Body of pancreas (tissue), 4 donors: ENCODE results near the gene IER3. TPM values are rescaled to one million over a fixed set of nuclear protein-coding genes. Genes with fewer than 3 reads are reported as not detected.
A peak's percentile ranks its signal among the peaks of the same experiment; 100 is the strongest.

Experiments
- ATAC-seq: fragments of 150-250 bp; one replicate; pipeline ENCODE4 v1.9.1; 2016
- DNase-seq, 4 donors: peaks; one replicate each; pipeline ENCODE4 v3.0.0-alpha.2; 2019
- H3K27ac ChIP-seq, 4 donors: fragments of 200-600 bp; sonication (generic); 1 replicate in 3 of 4; 2 replicates in 1 of 4; pipeline versions ENCODE4 v1.5.1 to v1.6.1; 2016 to 2019; ENCODE audit warnings: mild to moderate bottlenecking in 1 of 4, mixed read lengths in 1 of 4, moderate library complexity in 1 of 4
- H3K27me3 ChIP-seq, 2 donors: fragments of 200-600 bp; sonication (generic); one replicate each; pipeline ENCODE4 v1.6.0; 2016; ENCODE audit warnings: mild to moderate bottlenecking in 1 of 2
- H3K36me3 ChIP-seq, 2 donors: fragments of 200-600 bp; sonication (generic); replicated peaks in 1 of 2; 2 replicates each; pipeline ENCODE4 v1.5.1; 2016; ENCODE audit warnings: low read depth in 2 of 2; ENCODE audit not compliant: insufficient read depth in 1 of 2
- H3K4me1 ChIP-seq: fragments of 200-600 bp; sonication (generic); one replicate; pipeline ENCODE4 v1.6.0; 2016
- H3K4me3 ChIP-seq, 2 donors: fragments of 200-600 bp; sonication (generic); 1 replicate in 1 of 2; 2 replicates in 1 of 2; pipeline ENCODE4 v1.5.1; 2016 to 2019
- H3K9me3 ChIP-seq, 3 donors: fragments of 200-600 bp; sonication (generic); 1 replicate in 2 of 3; 2 replicates in 1 of 3; pipeline ENCODE4 v1.5.1; 2016
- POLR2A ChIP-seq, 3 donors: fragments of 450-650 bp; IDR thresholded peaks; one replicate each; pipeline ENCODE4 v1.6.1; 2016; ENCODE audit warnings: antibody characterized with exemption in 3 of 3, mild to moderate bottlenecking in 2 of 3
- WGBS, 2 donors: methylation state at CpG; one replicate each; pipeline ENCODE4 v1.1.5; 2017; 5-methylcytosine and 5-hydroxymethylcytosine counted together
- intact Hi-C: fragments of 100-400 bp; cut with DNase I; formaldehyde crosslinking; loops from one replicate; pipeline ENCODE4 v1.15.1; 2023
- total RNA-seq, 2 donors: library from RNA; depleted of rRNA; stranded (reverse); fragments of >200 nt; gene quantifications; one replicate each; pipeline ENCODE4 v1.1.0, GENCODE V29; 2016
- TF ChIP-seq, protein P1 (sequence below), 7 experiments: fragments of 450-650 bp in 4 of 7; fragments of 200-600 bp in 3 of 7; sonication (generic) in 3 of 7; IDR thresholded peaks; one replicate each; pipeline ENCODE4 v1.5.1; 2016 to 2019; ENCODE audit warnings: antibody characterized with exemption in 7 of 7

Gene IER3
- total RNA-seq, 2 donors from 2014 or later: 46.4 to 60.3 TPM

DNA sequence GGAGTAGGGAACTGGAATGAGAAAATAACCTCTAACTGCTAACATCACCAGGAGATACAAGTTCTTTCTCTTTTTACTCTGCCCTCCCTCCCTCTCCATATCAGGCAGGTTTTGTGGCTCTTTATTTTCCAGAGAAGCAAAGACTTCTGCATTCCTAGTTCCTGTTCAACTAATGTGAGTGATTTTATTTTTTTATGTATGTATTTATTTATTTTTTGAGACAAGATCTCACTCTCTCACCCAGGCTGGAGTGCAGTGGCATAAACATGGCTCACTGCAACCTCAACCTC lies 6.0 kb upstream of the IER3 start:
- no peak for TF ChIP-seq POLR2A (IDR thresholded peaks at IDR 0.05)
- TF ChIP-seq, protein P1, sequence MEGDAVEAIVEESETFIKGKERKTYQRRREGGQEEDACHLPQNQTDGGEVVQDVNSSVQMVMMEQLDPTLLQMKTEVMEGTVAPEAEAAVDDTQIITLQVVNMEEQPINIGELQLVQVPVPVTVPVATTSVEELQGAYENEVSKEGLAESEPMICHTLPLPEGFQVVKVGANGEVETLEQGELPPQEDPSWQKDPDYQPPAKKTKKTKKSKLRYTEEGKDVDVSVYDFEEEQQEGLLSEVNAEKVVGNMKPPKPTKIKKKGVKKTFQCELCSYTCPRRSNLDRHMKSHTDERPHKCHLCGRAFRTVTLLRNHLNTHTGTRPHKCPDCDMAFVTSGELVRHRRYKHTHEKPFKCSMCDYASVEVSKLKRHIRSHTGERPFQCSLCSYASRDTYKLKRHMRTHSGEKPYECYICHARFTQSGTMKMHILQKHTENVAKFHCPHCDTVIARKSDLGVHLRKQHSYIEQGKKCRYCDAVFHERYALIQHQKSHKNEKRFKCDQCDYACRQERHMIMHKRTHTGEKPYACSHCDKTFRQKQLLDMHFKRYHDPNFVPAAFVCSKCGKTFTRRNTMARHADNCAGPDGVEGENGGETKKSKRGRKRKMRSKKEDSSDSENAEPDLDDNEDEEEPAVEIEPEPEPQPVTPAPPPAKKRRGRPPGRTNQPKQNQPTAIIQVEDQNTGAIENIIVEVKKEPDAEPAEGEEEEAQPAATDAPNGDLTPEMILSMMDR (IDR thresholded peaks at IDR 0.05): no peak
- DNase-seq: no peak
- H3K4me3 ChIP-seq: no peak overlapping the region
- H3K27ac ChIP-seq: peak overlapping the region; percentile 82 to 97 (median 94)
- ATAC-seq: peak; percentile 26
- no peaks in the 10 kb centered on the region for H3K9me3 ChIP-seq
- no peaks in the 10 kb centered on the region for H3K27me3 ChIP-seq
- no peaks in the 10 kb centered on the region for H3K36me3 ChIP-seq
- peaks cover 70% of the 10 kb centered on the region for H3K4me1 ChIP-seq
- intact Hi-C loops: no loop called here

GRCh38 chr6:30749554-30750378 lies 5.4 kb upstream of the IER3 start:
- DNase-seq (peak; percentile 74 to 88 (median 84)), ATAC-seq (peak; percentile 72)
- no peaks in the 10 kb centered on the region for H3K36me3 ChIP-seq
- TF ChIP-seq, protein P1 (IDR thresholded peaks at IDR 0.05): peak in 4 of 7 experiments; percentile 15 to 34 (median 27)
- TF ChIP-seq POLR2A (IDR thresholded peaks at IDR 0.05): peak in 2 of 3 donors; percentile 62 to 74
- 12 to 25% methylated on average over 12 of the region's 12 CpGs for WGBS, 2 donors
- H3K9me3 ChIP-seq: no peaks in the 10 kb centered on the region
- intact Hi-C loops: no loop called here
- H3K4me3 ChIP-seq: no peak overlapping the region
- peaks cover 76% of the 10 kb centered on the region for H3K4me1 ChIP-seq
- H3K27ac ChIP-seq: peak overlapping the region; percentile 82 to 97 (median 94)
- H3K27me3 ChIP-seq: no peaks in the 10 kb centered on the region

DNA sequence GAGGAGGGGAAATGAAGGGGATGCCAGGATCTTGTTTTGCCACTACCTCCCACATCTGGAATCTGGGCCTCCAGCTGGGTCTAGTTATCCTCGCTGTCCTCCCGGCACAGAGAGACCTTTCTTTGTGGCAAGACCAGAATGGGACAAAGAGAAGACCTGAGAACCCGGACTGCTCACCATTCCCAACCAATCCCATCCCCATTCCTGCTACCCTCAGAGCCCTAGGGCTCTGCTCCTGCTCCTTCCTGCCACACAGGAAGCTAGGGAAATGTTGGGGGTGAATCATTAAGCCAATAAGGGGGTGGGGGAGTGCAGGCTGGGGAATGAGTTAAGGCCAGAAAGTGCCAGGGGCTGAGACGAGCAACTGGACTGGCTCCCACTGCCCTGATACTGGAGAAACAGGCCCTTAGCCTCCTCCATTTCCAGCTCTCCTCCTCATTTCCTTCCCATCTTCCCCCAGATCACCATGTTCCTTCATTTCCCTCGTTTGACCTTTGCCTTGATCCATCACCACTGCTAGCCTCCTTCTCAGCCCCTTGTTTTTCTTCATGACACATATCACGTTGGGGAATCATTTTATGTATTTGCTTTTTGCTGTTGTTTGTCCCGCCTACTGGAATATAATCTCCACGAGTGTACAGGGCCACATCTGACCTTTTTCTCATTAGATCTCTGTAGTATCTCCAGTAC lies 4.6 kb upstream of the IER3 start:
- Histone ChIP-seq H3K4me1 (peaks cover 80% of the 10 kb centered on the region), H3K27me3 (no peaks in the 10 kb centered on the region), H3K27ac (peak overlapping the region; percentile 82 to 97 (median 94)), H3K4me3 (no peak overlapping the region), H3K9me3 (no peaks in the 10 kb centered on the region), H3K36me3 (no peaks in the 10 kb centered on the region)
- WGBS, 2 donors: 30 to 32% methylated on average over 8 of the region's 8 CpGs
- DNase-seq: peak in 3 of 4 donors; percentile 52 to 72 (median 54)
- ATAC-seq: peak; percentile 5
- intact Hi-C loops: no loop called here
- TF ChIP-seq POLR2A (IDR thresholded peaks at IDR 0.05): no peak
- TF ChIP-seq, protein P1 (IDR thresholded peaks at IDR 0.05): no peak

DNA sequence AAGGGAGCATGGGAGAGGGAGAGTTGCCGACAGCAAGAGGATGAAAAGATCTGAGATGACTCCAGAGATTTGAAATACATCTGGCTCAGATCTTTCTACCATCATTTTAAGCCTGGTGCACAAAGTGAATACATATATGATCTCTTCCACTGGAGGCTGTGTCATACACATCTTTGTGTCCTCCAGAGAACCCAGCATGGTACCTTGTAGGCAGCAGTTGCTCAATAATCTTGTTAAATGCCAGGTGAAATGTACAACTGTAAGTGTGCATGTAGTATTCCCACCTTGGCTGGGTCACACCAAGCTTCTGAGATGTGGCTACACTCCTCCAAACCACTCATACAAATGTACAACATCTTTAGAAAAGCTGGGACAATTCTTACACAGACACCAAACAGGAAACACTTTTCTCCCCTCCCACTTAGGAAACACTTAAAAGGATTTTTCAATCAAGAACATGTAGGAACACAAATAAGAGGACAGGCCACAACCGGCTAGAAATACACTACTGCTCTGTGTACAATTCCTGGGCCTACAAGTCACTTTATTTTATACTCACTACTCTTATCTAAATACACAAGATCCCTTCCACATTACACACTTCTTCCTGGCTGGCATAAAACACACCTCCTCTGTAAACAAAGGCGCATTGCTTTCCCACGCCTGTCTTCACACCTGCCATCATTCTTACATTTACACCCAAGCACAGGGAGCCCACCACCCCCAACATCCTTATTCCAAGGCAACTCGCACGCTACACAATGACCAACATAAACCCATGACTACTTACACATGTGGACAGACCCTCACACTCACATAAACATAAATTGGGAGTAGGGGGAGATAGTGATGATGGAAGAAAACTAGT lies 3.8 kb upstream of the IER3 start:
- Histone ChIP-seq H3K27ac (peak overlapping the region; percentile 82 to 97 (median 94)), H3K4me1 (peaks cover 78% of the 10 kb centered on the region), H3K9me3 (no peaks in the 10 kb centered on the region), H3K27me3 (no peaks in the 10 kb centered on the region), H3K36me3 (no peaks in the 10 kb centered on the region), H3K4me3 (no peak overlapping the region)
- intact Hi-C loops: no loop called here
- 39 to 43% methylated on average over 6 of the region's 6 CpGs for WGBS, 2 donors
- TF ChIP-seq, protein P1 (IDR thresholded peaks at IDR 0.05): no peak
- peak in 1 of 3 donors; percentile 17 for TF ChIP-seq POLR2A (IDR thresholded peaks at IDR 0.05)
- ATAC-seq (no peak), DNase-seq (peak in 1 of 4 donors; percentile 49)
